ENCODE results near the gene CXCR4.

GRCh38 chr2:136131484-136131960 is 13.6 kb upstream of the CXCR4 start:
- TF ChIP-seq, protein P1, sequence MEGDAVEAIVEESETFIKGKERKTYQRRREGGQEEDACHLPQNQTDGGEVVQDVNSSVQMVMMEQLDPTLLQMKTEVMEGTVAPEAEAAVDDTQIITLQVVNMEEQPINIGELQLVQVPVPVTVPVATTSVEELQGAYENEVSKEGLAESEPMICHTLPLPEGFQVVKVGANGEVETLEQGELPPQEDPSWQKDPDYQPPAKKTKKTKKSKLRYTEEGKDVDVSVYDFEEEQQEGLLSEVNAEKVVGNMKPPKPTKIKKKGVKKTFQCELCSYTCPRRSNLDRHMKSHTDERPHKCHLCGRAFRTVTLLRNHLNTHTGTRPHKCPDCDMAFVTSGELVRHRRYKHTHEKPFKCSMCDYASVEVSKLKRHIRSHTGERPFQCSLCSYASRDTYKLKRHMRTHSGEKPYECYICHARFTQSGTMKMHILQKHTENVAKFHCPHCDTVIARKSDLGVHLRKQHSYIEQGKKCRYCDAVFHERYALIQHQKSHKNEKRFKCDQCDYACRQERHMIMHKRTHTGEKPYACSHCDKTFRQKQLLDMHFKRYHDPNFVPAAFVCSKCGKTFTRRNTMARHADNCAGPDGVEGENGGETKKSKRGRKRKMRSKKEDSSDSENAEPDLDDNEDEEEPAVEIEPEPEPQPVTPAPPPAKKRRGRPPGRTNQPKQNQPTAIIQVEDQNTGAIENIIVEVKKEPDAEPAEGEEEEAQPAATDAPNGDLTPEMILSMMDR (IDR thresholded peaks at IDR 0.05; ENCODE audit: low read length): no peak
- TF ChIP-seq EZH2 (IDR thresholded peaks at IDR 0.05; ENCODE audit: borderline replicate concordance, low read length): no peak
